ENCODE measurements around the gene AZU1.

GRCh38 chr19:801030-801860, 26.4 kb upstream of the AZU1 start:
- TF ChIP-seq, protein P1, sequence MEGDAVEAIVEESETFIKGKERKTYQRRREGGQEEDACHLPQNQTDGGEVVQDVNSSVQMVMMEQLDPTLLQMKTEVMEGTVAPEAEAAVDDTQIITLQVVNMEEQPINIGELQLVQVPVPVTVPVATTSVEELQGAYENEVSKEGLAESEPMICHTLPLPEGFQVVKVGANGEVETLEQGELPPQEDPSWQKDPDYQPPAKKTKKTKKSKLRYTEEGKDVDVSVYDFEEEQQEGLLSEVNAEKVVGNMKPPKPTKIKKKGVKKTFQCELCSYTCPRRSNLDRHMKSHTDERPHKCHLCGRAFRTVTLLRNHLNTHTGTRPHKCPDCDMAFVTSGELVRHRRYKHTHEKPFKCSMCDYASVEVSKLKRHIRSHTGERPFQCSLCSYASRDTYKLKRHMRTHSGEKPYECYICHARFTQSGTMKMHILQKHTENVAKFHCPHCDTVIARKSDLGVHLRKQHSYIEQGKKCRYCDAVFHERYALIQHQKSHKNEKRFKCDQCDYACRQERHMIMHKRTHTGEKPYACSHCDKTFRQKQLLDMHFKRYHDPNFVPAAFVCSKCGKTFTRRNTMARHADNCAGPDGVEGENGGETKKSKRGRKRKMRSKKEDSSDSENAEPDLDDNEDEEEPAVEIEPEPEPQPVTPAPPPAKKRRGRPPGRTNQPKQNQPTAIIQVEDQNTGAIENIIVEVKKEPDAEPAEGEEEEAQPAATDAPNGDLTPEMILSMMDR (IDR thresholded peaks at IDR 0.05), result no peak
- TF ChIP-seq POLR2A (IDR thresholded peaks at IDR 0.05) (no peak), EP300 (IDR thresholded peaks at IDR 0.05) (peak in 1 of 2 donors; percentile 21)
